Measurements from ENCODE around the gene ABCC4. TPM values are rescaled to one million over a fixed set of nuclear protein-coding genes. Genes with fewer than 3 reads are reported as not detected.

Gene ABCC4
- total and polyA plus RNA-seq, 9 donors: 1.9 to 4.9 (median 3.2) TPM

- H3K27me3 ChIP-seq (ENCODE audit: control insufficient read depth, insufficient read depth, low read length): no peaks in the 10 kb centered on the region
- H3K4me3 ChIP-seq (ENCODE audit: low read length): no peak overlapping the region
- no peaks in the 10 kb centered on the region for H3K4me1 ChIP-seq (ENCODE audit: control insufficient read depth, insufficient read depth, low read length)
- H3K36me3 ChIP-seq (ENCODE audit: control insufficient read depth, insufficient read depth, low read length): no peaks in the 10 kb centered on the region
- no peaks in the 10 kb centered on the region for H3K9me3 ChIP-seq (replicated peaks; ENCODE audit: control insufficient read depth, low read depth, low read length)
- WGBS (ENCODE audit: insufficient coverage): no CpG with 5 or more reads among the region's 4 CpGs
- H3K27ac ChIP-seq (ENCODE audit: low read length): no peak overlapping the region
- no peak for DNase-seq
Observed at GRCh38 chr13:95151942-95152587, 149.2 kb downstream of the ABCC4 start.

DNA sequence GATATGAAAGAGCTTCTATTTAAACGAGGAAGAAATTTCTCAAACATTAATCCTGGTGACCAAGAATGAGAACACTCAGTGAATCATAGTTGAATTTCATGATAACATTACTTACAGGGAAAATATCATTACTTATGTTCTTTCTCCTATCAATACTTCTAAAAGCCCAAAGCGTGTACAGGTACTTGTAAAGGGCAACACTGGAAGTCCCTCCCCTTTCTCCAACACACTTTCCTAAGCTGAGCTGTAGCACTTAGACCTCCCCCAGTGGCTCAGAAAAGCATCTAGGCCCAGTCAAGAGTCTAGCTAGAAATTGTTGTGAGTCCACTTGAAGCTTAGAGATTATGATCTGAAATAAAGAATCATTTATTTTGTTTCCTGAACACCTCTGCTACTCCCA is 150.7 kb downstream of the ABCC4 start:
- no peaks in the 10 kb centered on the region for H3K9me3 ChIP-seq (replicated peaks; ENCODE audit: control insufficient read depth, low read depth, low read length)
- H3K27me3 ChIP-seq (ENCODE audit: control insufficient read depth, insufficient read depth, low read length): no peaks in the 10 kb centered on the region
- H3K4me3 ChIP-seq (ENCODE audit: low read length): no peak overlapping the region
- no peak overlapping the region for H3K27ac ChIP-seq (ENCODE audit: low read length)
- WGBS (ENCODE audit: insufficient coverage): no CpG with 5 or more reads among the region's 2 CpGs
- H3K4me1 ChIP-seq (ENCODE audit: control insufficient read depth, insufficient read depth, low read length): no peaks in the 10 kb centered on the region
- H3K36me3 ChIP-seq (ENCODE audit: control insufficient read depth, insufficient read depth, low read length): no peaks in the 10 kb centered on the region
- no peak for DNase-seq

- no peaks in the 10 kb centered on the region for H3K4me1 ChIP-seq (ENCODE audit: control insufficient read depth, insufficient read depth, low read length)
- no peak for DNase-seq
Observed at GRCh38 chr13:95146486-95146885, 154.8 kb downstream of the ABCC4 start.

GRCh38 chr13:95145587-95145986 is 155.7 kb downstream of the ABCC4 start:
- H3K27ac ChIP-seq (ENCODE audit: low read length): no peak overlapping the region
- H3K27me3 ChIP-seq (ENCODE audit: control insufficient read depth, insufficient read depth, low read length): no peaks in the 10 kb centered on the region
- no peak overlapping the region for H3K4me3 ChIP-seq (ENCODE audit: low read length)
- H3K9me3 ChIP-seq (replicated peaks; ENCODE audit: control insufficient read depth, low read depth, low read length): no peaks in the 10 kb centered on the region
- WGBS (ENCODE audit: insufficient coverage): 60% methylated on average over 2 of the region's 3 CpGs
- H3K36me3 ChIP-seq (ENCODE audit: control insufficient read depth, insufficient read depth, low read length): no peaks in the 10 kb centered on the region
- H3K4me1 ChIP-seq (ENCODE audit: control insufficient read depth, insufficient read depth, low read length): no peaks in the 10 kb centered on the region
- DNase-seq: no peak

More at GRCh38 chr13:95146486-95146885, 154.8 kb downstream of the ABCC4 start:
- Histone ChIP-seq H3K9me3 (replicated peaks; ENCODE audit: control insufficient read depth, low read depth, low read length) (no peaks in the 10 kb centered on the region), H3K27me3 (ENCODE audit: control insufficient read depth, insufficient read depth, low read length) (no peaks in the 10 kb centered on the region), H3K27ac (ENCODE audit: low read length) (no peak overlapping the region), H3K4me3 (ENCODE audit: low read length) (no peak overlapping the region), H3K36me3 (ENCODE audit: control insufficient read depth, insufficient read depth, low read length) (no peaks in the 10 kb centered on the region)
- WGBS (ENCODE audit: insufficient coverage): 83% methylated on average over 1 of the region's 3 CpGs

- Histone ChIP-seq H3K27ac (ENCODE audit: low read length) (no peak overlapping the region), H3K27me3 (ENCODE audit: control insufficient read depth, insufficient read depth, low read length) (no peaks in the 10 kb centered on the region), H3K9me3 (replicated peaks; ENCODE audit: control insufficient read depth, low read depth, low read length) (no peaks in the 10 kb centered on the region), H3K4me3 (ENCODE audit: low read length) (no peak overlapping the region), H3K36me3 (ENCODE audit: control insufficient read depth, insufficient read depth, low read length) (no peaks in the 10 kb centered on the region), H3K4me1 (ENCODE audit: control insufficient read depth, insufficient read depth, low read length) (no peaks in the 10 kb centered on the region)
- DNase-seq: no peak
- 83% methylated on average over 2 of the region's 3 CpGs for WGBS (ENCODE audit: insufficient coverage)
Observed at GRCh38 chr13:95140502-95140901, 160.7 kb downstream of the ABCC4 start.

DNA sequence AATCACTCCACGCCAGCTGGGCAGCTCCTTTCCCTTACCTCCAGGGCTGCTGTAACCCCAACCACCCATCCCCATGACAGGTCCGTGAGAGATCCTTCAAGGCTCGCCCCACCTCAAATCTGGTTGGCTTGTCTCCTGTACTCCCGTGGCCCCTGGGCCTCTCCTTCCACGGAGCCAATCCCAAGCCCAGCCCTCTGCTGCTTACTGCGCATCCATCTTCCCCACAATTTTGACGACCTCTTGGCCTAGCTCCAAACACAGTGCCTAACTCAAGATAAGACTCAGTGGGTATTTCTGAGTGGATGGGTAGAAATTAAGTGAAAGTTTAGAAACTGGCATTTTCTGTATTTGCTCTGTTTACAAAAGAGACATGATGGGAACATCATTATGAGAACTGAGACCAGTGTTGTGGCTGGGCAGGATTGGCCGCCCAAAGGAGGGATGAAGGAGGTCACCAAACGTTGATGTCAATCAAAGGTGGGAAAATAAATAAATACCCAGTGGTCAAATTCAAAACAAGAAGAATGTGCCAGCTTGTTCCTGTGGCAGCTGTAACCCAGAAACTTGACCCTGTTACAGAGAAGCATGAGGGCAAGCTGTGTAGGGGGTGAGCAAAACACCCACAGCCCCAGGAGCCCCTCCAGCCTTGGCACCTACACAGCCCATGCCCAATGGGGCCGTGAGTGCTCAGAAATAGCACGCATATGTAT is 162.2 kb downstream of the ABCC4 start:
- Histone ChIP-seq H3K27ac (ENCODE audit: low read length) (no peak overlapping the region), H3K4me1 (ENCODE audit: control insufficient read depth, insufficient read depth, low read length) (no peaks in the 10 kb centered on the region), H3K4me3 (ENCODE audit: low read length) (no peak overlapping the region), H3K36me3 (ENCODE audit: control insufficient read depth, insufficient read depth, low read length) (no peaks in the 10 kb centered on the region), H3K9me3 (replicated peaks; ENCODE audit: control insufficient read depth, low read depth, low read length) (no peaks in the 10 kb centered on the region), H3K27me3 (ENCODE audit: control insufficient read depth, insufficient read depth, low read length) (no peaks in the 10 kb centered on the region)
- no peak for DNase-seq
- WGBS (ENCODE audit: insufficient coverage): 92% methylated on average over 7 of the region's 11 CpGs

- Histone ChIP-seq H3K27me3 (ENCODE audit: control insufficient read depth, insufficient read depth, low read length) (no peaks in the 10 kb centered on the region), H3K4me1 (ENCODE audit: control insufficient read depth, insufficient read depth, low read length) (no peaks in the 10 kb centered on the region), H3K36me3 (ENCODE audit: control insufficient read depth, insufficient read depth, low read length) (no peaks in the 10 kb centered on the region), H3K4me3 (ENCODE audit: low read length) (no peak overlapping the region), H3K27ac (ENCODE audit: low read length) (no peak overlapping the region), H3K9me3 (replicated peaks; ENCODE audit: control insufficient read depth, low read depth, low read length) (no peaks in the 10 kb centered on the region)
- DNase-seq: no peak
- 40% methylated on average over 1 of the region's 3 CpGs for WGBS (ENCODE audit: insufficient coverage)
Observed at GRCh38 chr13:95137096-95137495, 164.2 kb downstream of the ABCC4 start.

- 89% methylated on average over 6 of the region's 9 CpGs for WGBS (ENCODE audit: insufficient coverage)
- no peaks in the 10 kb centered on the region for H3K4me1 ChIP-seq (ENCODE audit: control insufficient read depth, insufficient read depth, low read length)
Observed at GRCh38 chr13:95136638-95137037, 164.6 kb downstream of the ABCC4 start.

GRCh38 chr13:95133498-95133897 is 167.8 kb downstream of the ABCC4 start:
- 90% methylated on average over 2 of the region's 5 CpGs for WGBS (ENCODE audit: insufficient coverage)
- Histone ChIP-seq H3K36me3 (ENCODE audit: control insufficient read depth, insufficient read depth, low read length) (no peaks in the 10 kb centered on the region), H3K27me3 (ENCODE audit: control insufficient read depth, insufficient read depth, low read length) (no peaks in the 10 kb centered on the region), H3K27ac (ENCODE audit: low read length) (no peak overlapping the region), H3K4me3 (ENCODE audit: low read length) (no peak overlapping the region), H3K9me3 (replicated peaks; ENCODE audit: control insufficient read depth, low read depth, low read length) (no peaks in the 10 kb centered on the region), H3K4me1 (ENCODE audit: control insufficient read depth, insufficient read depth, low read length) (no peaks in the 10 kb centered on the region)
- DNase-seq: no peak

More at GRCh38 chr13:95136638-95137037, 164.6 kb downstream of the ABCC4 start:
- no peaks in the 10 kb centered on the region for H3K9me3 ChIP-seq (replicated peaks; ENCODE audit: control insufficient read depth, low read depth, low read length)
- no peaks in the 10 kb centered on the region for H3K27me3 ChIP-seq (ENCODE audit: control insufficient read depth, insufficient read depth, low read length)
- H3K27ac ChIP-seq (ENCODE audit: low read length): no peak overlapping the region
- no peaks in the 10 kb centered on the region for H3K36me3 ChIP-seq (ENCODE audit: control insufficient read depth, insufficient read depth, low read length)
- H3K4me3 ChIP-seq (ENCODE audit: low read length): no peak overlapping the region
- DNase-seq: no peak

DNA sequence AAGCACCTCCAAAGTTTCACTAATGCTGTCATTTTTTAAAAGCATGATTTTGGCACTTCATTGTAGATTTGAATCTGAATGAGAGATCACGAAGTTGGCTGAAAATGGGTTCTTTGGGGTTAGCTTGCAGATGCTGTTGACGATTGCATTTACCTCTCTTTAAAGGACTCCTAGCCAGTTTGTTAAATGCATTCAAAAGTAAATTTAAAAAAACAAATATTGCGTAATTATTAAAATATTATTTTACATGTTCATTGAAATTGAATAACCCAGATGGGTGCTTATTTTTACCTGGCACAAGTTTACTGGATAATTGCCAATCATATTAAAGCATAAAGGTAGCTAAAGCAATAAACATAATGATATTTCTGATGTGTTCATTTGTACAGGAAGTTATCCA is 172.2 kb downstream of the ABCC4 start:
- no CpG with 5 or more reads among the region's 3 CpGs for WGBS (ENCODE audit: insufficient coverage)
- Histone ChIP-seq H3K9me3 (replicated peaks; ENCODE audit: control insufficient read depth, low read depth, low read length) (no peaks in the 10 kb centered on the region), H3K4me1 (ENCODE audit: control insufficient read depth, insufficient read depth, low read length) (no peaks in the 10 kb centered on the region), H3K4me3 (ENCODE audit: low read length) (no peak overlapping the region), H3K27ac (ENCODE audit: low read length) (no peak overlapping the region), H3K27me3 (ENCODE audit: control insufficient read depth, insufficient read depth, low read length) (no peaks in the 10 kb centered on the region), H3K36me3 (ENCODE audit: control insufficient read depth, insufficient read depth, low read length) (no peaks in the 10 kb centered on the region)
- no peak for DNase-seq

Data from muscle of leg (tissue), 11 donors.